Measurements from ENCODE around the gene CACNA1I.
A peak's percentile ranks its signal among the peaks of the same experiment; 100 is the strongest.

Gene CACNA1I

DNA sequence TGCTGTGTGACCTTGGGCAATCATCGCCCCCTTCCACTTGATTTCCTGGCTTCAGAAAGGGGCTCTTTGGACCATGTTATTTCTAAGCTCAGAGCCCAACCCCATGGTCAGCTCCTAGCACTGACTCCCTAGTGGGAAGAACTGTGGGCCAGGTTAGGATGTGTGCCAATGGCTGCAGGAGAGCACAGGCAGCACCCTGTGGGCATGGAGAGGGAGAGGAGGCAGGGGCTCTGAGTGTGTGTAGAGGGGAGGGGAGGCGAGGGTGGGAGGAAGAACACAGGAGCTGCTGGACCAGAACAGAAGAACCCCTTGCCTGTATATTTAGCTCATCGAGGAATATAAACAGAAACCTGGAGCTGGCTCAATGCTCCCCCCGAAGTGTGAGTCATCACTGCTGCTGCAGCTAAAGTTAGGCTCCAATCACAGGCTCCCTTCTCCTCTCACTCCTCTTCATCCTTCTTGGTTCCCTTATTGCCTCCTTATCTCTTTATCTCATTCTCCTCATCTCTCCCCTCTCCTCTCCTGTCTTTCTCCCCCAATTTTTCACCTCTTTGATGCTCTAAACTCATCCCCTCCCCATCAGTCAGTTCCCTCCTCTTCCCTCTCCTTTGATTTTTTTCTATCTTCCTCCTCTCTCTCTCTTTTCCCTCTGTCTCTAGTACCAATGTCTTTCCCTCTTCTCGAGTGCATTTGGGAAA is 23.5 kb upstream of the CACNA1I start:
- peaks cover 0 to 5% (median 0%) of the 10 kb centered on the region in 4 experiments for H3K4me1 ChIP-seq (ENCODE audit: control extremely low read depth in 1 of 4, control insufficient read depth in 4 of 4, insufficient read depth in 4 of 4, low read length in 3 of 4)
- no peaks in the 10 kb centered on the region for H3K9me3 ChIP-seq (ENCODE audit: control extremely low read depth in 1 of 5, control insufficient read depth in 4 of 5, insufficient read depth in 2 of 5, low read depth in 1 of 5, low read length in 4 of 5)
- CTCF ChIA-PET, result interaction anchor here (1.1 to 1.7 kb wide), 2 partner anchors 13 to 490 kb away, joined by 4 read pairs; no protein-coding TSS in a partner anchor
- H3K27ac ChIP-seq (ENCODE audit: insufficient read depth in 1 of 2, low read depth in 1 of 2, low read length in 2 of 2, poor library complexity in 1 of 2, severe bottlenecking in 2 of 2), result no peak overlapping the region
- POLR2A ChIA-PET, result interaction anchor here (0.6 kb wide), 1 partner anchor 1176 kb away, joined by 3 read pairs; no protein-coding TSS in a partner anchor
- H3K4me3 ChIP-seq (ENCODE audit: control insufficient read depth in 1 of 7, extremely low read depth in 1 of 7, insufficient read depth in 4 of 7, low read depth in 2 of 7, low read length in 6 of 7), result no peak overlapping the region
- H3K36me3 ChIP-seq (ENCODE audit: control insufficient read depth in 4 of 4, insufficient read depth in 4 of 4, low read length in 3 of 4), result no peaks in the 10 kb centered on the region
- no peak for DNase-seq
- 85% methylated on average over 3 of the region's 5 CpGs for WGBS (ENCODE audit: insufficient coverage)
- peaks cover 3 to 75% (median 19%) of the 10 kb centered on the region in 5 experiments for H3K27me3 ChIP-seq (replicated peaks in 2 of 5; ENCODE audit: control insufficient read depth in 4 of 5, insufficient read depth in 5 of 5, low read length in 4 of 5)

DNA sequence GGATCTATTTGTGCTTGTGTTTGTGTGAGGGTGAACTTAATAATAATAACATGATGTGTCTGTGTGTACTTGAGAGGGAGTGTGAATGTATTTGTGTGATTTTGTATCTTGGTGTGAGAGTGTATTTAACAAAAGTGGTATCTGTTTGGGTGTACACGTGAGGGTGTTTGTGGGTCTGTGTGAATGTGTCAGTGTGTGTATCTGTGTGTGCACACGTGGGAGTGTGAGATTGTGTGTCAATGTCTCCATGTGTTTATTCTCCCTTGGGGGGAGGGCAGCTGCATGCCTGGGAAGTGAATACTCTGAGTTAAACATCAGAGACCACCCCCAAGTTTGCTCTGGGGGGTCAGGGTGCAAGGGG is 23.0 kb upstream of the CACNA1I start:
- ChIA-PET CTCF (interaction anchor here (1.1 kb wide), 1 partner anchor 13 kb away, joined by 4 read pairs; no protein-coding TSS in a partner anchor), POLR2A (no interaction called here)
- Histone ChIP-seq H3K4me1 (ENCODE audit: control extremely low read depth in 1 of 4, control insufficient read depth in 4 of 4, insufficient read depth in 4 of 4, low read length in 3 of 4) (peaks cover 0 to 5% (median 0%) of the 10 kb centered on the region in 4 experiments), H3K36me3 (ENCODE audit: control insufficient read depth in 4 of 4, insufficient read depth in 4 of 4, low read length in 3 of 4) (no peaks in the 10 kb centered on the region), H3K4me3 (ENCODE audit: control insufficient read depth in 1 of 7, extremely low read depth in 1 of 7, insufficient read depth in 4 of 7, low read depth in 2 of 7, low read length in 6 of 7) (no peak overlapping the region), H3K9me3 (ENCODE audit: control extremely low read depth in 1 of 5, control insufficient read depth in 4 of 5, insufficient read depth in 2 of 5, low read depth in 1 of 5, low read length in 4 of 5) (no peaks in the 10 kb centered on the region), H3K27ac (ENCODE audit: insufficient read depth in 1 of 2, low read depth in 1 of 2, low read length in 2 of 2, poor library complexity in 1 of 2, severe bottlenecking in 2 of 2) (no peak overlapping the region), H3K27me3 (replicated peaks in 2 of 5; ENCODE audit: control insufficient read depth in 4 of 5, insufficient read depth in 5 of 5, low read length in 4 of 5) (peaks cover 3 to 80% (median 23%) of the 10 kb centered on the region in 5 experiments)
- 81% methylated on average over 2 of the region's 2 CpGs for WGBS (ENCODE audit: insufficient coverage)
- DNase-seq, result no peak

DNA sequence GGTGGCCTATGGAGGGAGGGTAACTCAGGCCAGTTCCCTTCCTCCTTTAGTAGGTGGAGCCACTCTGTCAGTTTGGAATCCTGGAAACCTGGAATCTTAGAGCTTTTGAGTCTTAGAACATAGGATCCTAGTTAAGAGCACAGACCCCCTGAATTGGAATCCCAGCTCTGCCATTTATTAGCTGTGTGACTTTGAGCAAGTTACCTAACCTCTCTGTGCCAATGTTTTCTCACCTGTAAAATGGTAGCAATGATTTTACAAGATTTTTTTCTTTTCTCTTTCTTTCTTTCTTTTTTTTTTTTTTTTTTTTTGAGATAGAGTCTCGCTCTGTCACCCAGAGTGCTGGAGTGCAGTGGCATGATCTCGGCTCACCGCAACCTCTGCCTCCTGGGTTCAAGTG is 17.1 kb upstream of the CACNA1I start:
- Histone ChIP-seq H3K9me3 (ENCODE audit: control extremely low read depth in 1 of 5, control insufficient read depth in 4 of 5, insufficient read depth in 2 of 5, low read depth in 1 of 5, low read length in 4 of 5) (no peaks in the 10 kb centered on the region), H3K27me3 (replicated peaks in 2 of 5; ENCODE audit: control insufficient read depth in 4 of 5, insufficient read depth in 5 of 5, low read length in 4 of 5) (peaks cover 2 to 91% (median 43%) of the 10 kb centered on the region in 5 experiments), H3K4me3 (ENCODE audit: control insufficient read depth in 1 of 7, extremely low read depth in 1 of 7, insufficient read depth in 4 of 7, low read depth in 2 of 7, low read length in 6 of 7) (no peak overlapping the region), H3K4me1 (ENCODE audit: control extremely low read depth in 1 of 4, control insufficient read depth in 4 of 4, insufficient read depth in 4 of 4, low read length in 3 of 4) (peaks cover 0 to 7% (median 2%) of the 10 kb centered on the region in 4 experiments), H3K36me3 (ENCODE audit: control insufficient read depth in 4 of 4, insufficient read depth in 4 of 4, low read length in 3 of 4) (no peaks in the 10 kb centered on the region), H3K27ac (ENCODE audit: insufficient read depth in 1 of 2, low read depth in 1 of 2, low read length in 2 of 2, poor library complexity in 1 of 2, severe bottlenecking in 2 of 2) (no peak overlapping the region)
- WGBS (ENCODE audit: insufficient coverage), result no CpG with 5 or more reads among the region's 3 CpGs
- CTCF ChIA-PET, result no interaction called here
- DNase-seq, result no peak
- POLR2A ChIA-PET, result interaction anchor here (0.6 kb wide), 1 partner anchor 437 kb away, joined by 5 read pairs; no protein-coding TSS in a partner anchor

DNA sequence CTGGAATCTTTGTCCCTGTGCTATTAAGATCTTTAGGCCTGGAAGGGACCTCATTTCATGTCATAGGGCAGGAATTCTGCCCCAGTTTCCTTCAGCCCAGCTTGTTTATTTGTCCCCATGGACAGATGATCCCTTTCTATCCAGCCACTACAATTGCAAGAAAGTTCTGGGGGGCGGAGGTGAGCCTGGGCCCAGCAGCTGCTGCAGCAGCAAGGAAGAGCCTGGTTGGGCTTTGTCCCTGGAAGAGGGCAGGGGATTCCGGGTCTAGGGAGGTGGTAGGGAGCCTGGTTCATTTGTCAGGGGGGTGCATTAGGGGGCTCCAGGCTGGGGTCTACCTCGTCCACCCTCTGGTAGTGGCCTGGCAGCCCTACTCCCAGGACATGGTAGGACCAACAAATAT is 16.4 kb upstream of the CACNA1I start:
- Histone ChIP-seq H3K9me3 (ENCODE audit: control extremely low read depth in 1 of 5, control insufficient read depth in 4 of 5, insufficient read depth in 2 of 5, low read depth in 1 of 5, low read length in 4 of 5) (no peaks in the 10 kb centered on the region), H3K27me3 (replicated peaks in 2 of 5; ENCODE audit: control insufficient read depth in 4 of 5, insufficient read depth in 5 of 5, low read length in 4 of 5) (peaks cover 2 to 91% (median 51%) of the 10 kb centered on the region in 5 experiments), H3K4me1 (ENCODE audit: control extremely low read depth in 1 of 4, control insufficient read depth in 4 of 4, insufficient read depth in 4 of 4, low read length in 3 of 4) (peaks cover 0 to 7% (median 2%) of the 10 kb centered on the region in 4 experiments), H3K36me3 (ENCODE audit: control insufficient read depth in 4 of 4, insufficient read depth in 4 of 4, low read length in 3 of 4) (no peaks in the 10 kb centered on the region), H3K4me3 (ENCODE audit: control insufficient read depth in 1 of 7, extremely low read depth in 1 of 7, insufficient read depth in 4 of 7, low read depth in 2 of 7, low read length in 6 of 7) (no peak overlapping the region), H3K27ac (ENCODE audit: insufficient read depth in 1 of 2, low read depth in 1 of 2, low read length in 2 of 2, poor library complexity in 1 of 2, severe bottlenecking in 2 of 2) (no peak overlapping the region)
- no peak for DNase-seq
- ChIA-PET CTCF (no interaction called here), POLR2A (no interaction called here)
- WGBS (ENCODE audit: insufficient coverage), result 75% methylated on average over 3 of the region's 3 CpGs

GRCh38 chr22:39556970-39557841 is 13.3 kb upstream of the CACNA1I start:
- Histone ChIP-seq H3K4me3 (ENCODE audit: control insufficient read depth in 1 of 7, extremely low read depth in 1 of 7, insufficient read depth in 4 of 7, low read depth in 2 of 7, low read length in 6 of 7) (peak overlapping the region in 2 of 7 experiments; percentile 32 to 33), H3K4me1 (ENCODE audit: control extremely low read depth in 1 of 4, control insufficient read depth in 4 of 4, insufficient read depth in 4 of 4, low read length in 3 of 4) (peaks cover 0 to 7% (median 2%) of the 10 kb centered on the region in 4 experiments), H3K27ac (ENCODE audit: insufficient read depth in 1 of 2, low read depth in 1 of 2, low read length in 2 of 2, poor library complexity in 1 of 2, severe bottlenecking in 2 of 2) (no peak overlapping the region), H3K27me3 (replicated peaks in 2 of 5; ENCODE audit: control insufficient read depth in 4 of 5, insufficient read depth in 5 of 5, low read length in 4 of 5) (peaks cover 2 to 92% (median 47%) of the 10 kb centered on the region in 5 experiments), H3K9me3 (ENCODE audit: control extremely low read depth in 1 of 5, control insufficient read depth in 4 of 5, insufficient read depth in 2 of 5, low read depth in 1 of 5, low read length in 4 of 5) (no peaks in the 10 kb centered on the region), H3K36me3 (ENCODE audit: control insufficient read depth in 4 of 4, insufficient read depth in 4 of 4, low read length in 3 of 4) (no peaks in the 10 kb centered on the region)
- POLR2A ChIA-PET, result no interaction called here
- DNase-seq, result peak; percentile 32 to 47 (median 39)
- CTCF ChIA-PET, result interaction anchor here (1.6 kb wide), 1 partner anchor 23 kb away, joined by 3 read pairs; no protein-coding TSS in a partner anchor
- 7% methylated on average over 46 of the region's 72 CpGs for WGBS (ENCODE audit: insufficient coverage)

DNA sequence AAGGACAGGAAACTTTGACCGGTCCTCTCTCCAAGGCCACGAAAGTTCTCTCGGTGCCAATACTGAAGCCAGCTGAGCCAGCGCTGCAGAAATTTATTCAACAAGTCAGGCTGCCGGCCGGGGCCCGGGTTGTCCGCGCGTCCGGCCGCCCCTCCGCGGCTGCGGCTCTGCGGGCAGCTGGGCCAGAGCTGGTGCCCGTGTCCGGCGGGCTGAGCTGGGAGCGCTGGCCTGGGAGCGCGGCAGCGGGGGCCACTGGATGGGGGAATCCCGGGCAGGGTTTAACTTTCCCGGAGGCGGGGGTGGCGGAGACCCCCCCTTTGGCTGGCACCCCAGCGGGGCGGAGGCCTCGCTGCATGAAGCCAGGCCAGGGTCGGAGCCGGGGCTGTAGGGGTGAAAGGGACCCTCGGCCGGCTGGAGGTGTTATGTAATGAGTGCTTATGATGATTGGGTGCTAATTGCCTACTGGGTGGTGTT is 12.3 kb upstream of the CACNA1I start:
- H3K27me3 ChIP-seq (replicated peaks in 2 of 5; ENCODE audit: control insufficient read depth in 4 of 5, insufficient read depth in 5 of 5, low read length in 4 of 5), result peaks cover 2 to 87% (median 39%) of the 10 kb centered on the region in 5 experiments
- ChIA-PET CTCF (interaction anchor here (1.5 to 2.1 kb wide), 2 partner anchors 466 to 474 kb away, joined by 3 to 6 read pairs; no protein-coding TSS in a partner anchor), POLR2A (no interaction called here)
- no peak for DNase-seq
- H3K4me3 ChIP-seq (ENCODE audit: control insufficient read depth in 1 of 7, extremely low read depth in 1 of 7, insufficient read depth in 4 of 7, low read depth in 2 of 7, low read length in 6 of 7), result no peak overlapping the region
- 5% methylated on average over 16 of the region's 34 CpGs for WGBS (ENCODE audit: insufficient coverage)
- no peaks in the 10 kb centered on the region for H3K9me3 ChIP-seq (ENCODE audit: control extremely low read depth in 1 of 5, control insufficient read depth in 4 of 5, insufficient read depth in 2 of 5, low read depth in 1 of 5, low read length in 4 of 5)
- H3K4me1 ChIP-seq (ENCODE audit: control extremely low read depth in 1 of 4, control insufficient read depth in 4 of 4, insufficient read depth in 4 of 4, low read length in 3 of 4), result peaks cover 0 to 7% (median 2%) of the 10 kb centered on the region in 4 experiments
- no peak overlapping the region for H3K27ac ChIP-seq (ENCODE audit: insufficient read depth in 1 of 2, low read depth in 1 of 2, low read length in 2 of 2, poor library complexity in 1 of 2, severe bottlenecking in 2 of 2)
- H3K36me3 ChIP-seq (ENCODE audit: control insufficient read depth in 4 of 4, insufficient read depth in 4 of 4, low read length in 3 of 4), result no peaks in the 10 kb centered on the region
